ENCODE measurements around the gene VPS25. TPM values are rescaled to one million over a fixed set of nuclear protein-coding genes. Genes with fewer than 3 reads are reported as not detected.
A peak's percentile ranks its signal among the peaks of the same experiment; 100 is the strongest.

Gene VPS25
- total RNA-seq, 1 donor from 2014 or later: 90.1 TPM

- no peak overlapping the region for H3K4me3 ChIP-seq (ENCODE audit: low read depth, low read length)
- TF ChIP-seq, protein P1, sequence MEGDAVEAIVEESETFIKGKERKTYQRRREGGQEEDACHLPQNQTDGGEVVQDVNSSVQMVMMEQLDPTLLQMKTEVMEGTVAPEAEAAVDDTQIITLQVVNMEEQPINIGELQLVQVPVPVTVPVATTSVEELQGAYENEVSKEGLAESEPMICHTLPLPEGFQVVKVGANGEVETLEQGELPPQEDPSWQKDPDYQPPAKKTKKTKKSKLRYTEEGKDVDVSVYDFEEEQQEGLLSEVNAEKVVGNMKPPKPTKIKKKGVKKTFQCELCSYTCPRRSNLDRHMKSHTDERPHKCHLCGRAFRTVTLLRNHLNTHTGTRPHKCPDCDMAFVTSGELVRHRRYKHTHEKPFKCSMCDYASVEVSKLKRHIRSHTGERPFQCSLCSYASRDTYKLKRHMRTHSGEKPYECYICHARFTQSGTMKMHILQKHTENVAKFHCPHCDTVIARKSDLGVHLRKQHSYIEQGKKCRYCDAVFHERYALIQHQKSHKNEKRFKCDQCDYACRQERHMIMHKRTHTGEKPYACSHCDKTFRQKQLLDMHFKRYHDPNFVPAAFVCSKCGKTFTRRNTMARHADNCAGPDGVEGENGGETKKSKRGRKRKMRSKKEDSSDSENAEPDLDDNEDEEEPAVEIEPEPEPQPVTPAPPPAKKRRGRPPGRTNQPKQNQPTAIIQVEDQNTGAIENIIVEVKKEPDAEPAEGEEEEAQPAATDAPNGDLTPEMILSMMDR (conservative IDR thresholded peaks at IDR 0.05; ENCODE audit: low read depth, low read length): peak; percentile 92
- no peak for DNase-seq (ENCODE audit: low read depth)
Observed at GRCh38 chr17:42819939-42820535, 46.8 kb downstream of the VPS25 start.

DNA sequence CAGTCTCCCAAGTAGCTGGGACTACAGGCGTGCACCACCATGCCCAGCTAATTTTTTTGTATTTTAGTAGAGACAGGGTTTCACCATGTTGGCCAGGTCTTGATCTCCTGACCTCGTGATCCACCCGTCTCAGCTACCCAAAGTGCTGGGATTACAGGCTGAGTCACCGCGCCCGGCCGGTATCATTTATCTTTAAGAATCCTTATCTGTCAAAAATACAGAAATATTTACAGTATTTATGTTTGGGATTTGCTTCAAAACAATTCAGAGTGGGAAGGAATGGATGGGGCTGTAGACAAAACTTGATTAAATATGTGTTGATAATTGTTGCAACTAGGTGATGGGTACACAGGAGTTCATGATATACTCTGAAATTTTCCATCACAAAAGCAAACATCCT is 47.9 kb downstream of the VPS25 start:
- TF ChIP-seq, protein P1 (conservative IDR thresholded peaks at IDR 0.05; ENCODE audit: low read depth, low read length): no peak
- no peak for DNase-seq (ENCODE audit: low read depth)
- H3K4me3 ChIP-seq (ENCODE audit: low read depth, low read length): no peak overlapping the region

DNA sequence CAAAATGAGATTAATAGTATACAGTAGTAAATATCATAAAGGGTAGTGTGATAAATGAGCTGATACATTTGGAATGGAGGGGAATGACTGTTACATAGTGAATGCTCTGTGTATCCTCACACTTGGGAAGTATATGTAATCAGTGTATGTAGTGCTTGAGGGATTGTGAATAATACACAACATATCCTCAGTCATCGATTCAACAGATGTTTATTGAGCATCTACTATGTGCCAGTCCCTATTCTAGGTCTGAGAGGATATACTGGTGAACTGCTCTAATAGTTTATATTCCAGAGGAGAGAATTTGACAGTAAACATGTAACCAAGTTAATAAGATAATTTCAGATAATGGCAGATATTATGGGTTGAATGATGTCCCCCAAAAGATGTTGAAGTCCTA is 54.2 kb downstream of the VPS25 start:
- TF ChIP-seq, protein P1 (conservative IDR thresholded peaks at IDR 0.05; ENCODE audit: low read depth, low read length): no peak
- DNase-seq (ENCODE audit: low read depth): no peak
- H3K4me3 ChIP-seq (ENCODE audit: low read depth, low read length): no peak overlapping the region

Other genes starting within 250 kb of the VPS25 start
- 25.2 and 28.8 TPM in 2 replicates for gene NAGLU, start 237.2 kb upstream of the VPS25 start, total RNA-seq
- gene HSD17B1, start 220.5 kb upstream of the VPS25 start, total RNA-seq: 0.75 and 0.94 TPM in 2 replicates
- gene COASY, start 211.3 kb upstream of the VPS25 start, total RNA-seq: 49.4 and 58.2 TPM in 2 replicates
- 15.7 and 47.6 TPM in 2 replicates for gene MLX, start 206.3 kb upstream of the VPS25 start, total RNA-seq
- 23.8 and 25.9 TPM in 2 replicates for gene PSMC3IP, start 195.7 kb upstream of the VPS25 start, total RNA-seq
- gene RETREG3, start 164.1 kb upstream of the VPS25 start, total RNA-seq: 38.0 and 38.2 TPM in 2 replicates
- gene TUBG1, start 163.8 kb upstream of the VPS25 start, total RNA-seq: 96.1 and 142 TPM in 2 replicates
- 8.2 and 14.2 TPM in 2 replicates for gene TUBG2, start 114.2 kb upstream of the VPS25 start, total RNA-seq
- gene PLEKHH3, start 96.5 kb upstream of the VPS25 start, total RNA-seq: 8.5 and 19.1 TPM in 2 replicates
- 3.0 and 6.5 TPM in 2 replicates for gene CCR10, start 91.6 kb upstream of the VPS25 start, total RNA-seq
- gene CNTNAP1, start 90.9 kb upstream of the VPS25 start, total RNA-seq: 4.1 and 11.8 TPM in 2 replicates
- gene EZH1, start 28.4 kb upstream of the VPS25 start, total RNA-seq: 6.9 and 14.4 TPM in 2 replicates
- 1.0 and 4.3 TPM in 2 replicates for gene RAMP2, start 12.2 kb upstream of the VPS25 start, total RNA-seq
- gene WNK4, start 7.2 kb downstream of the VPS25 start, total RNA-seq: 2.3 and 11.3 TPM in 2 replicates
- 85.6 and 95.0 TPM in 2 replicates for gene COA3, start 25.3 kb downstream of the VPS25 start, total RNA-seq
- gene CNTD1, start 25.4 kb downstream of the VPS25 start, total RNA-seq: not detected in 2 replicates
- 52.2 and 68.4 TPM in 2 replicates for gene BECN1, start 50.8 kb downstream of the VPS25 start, total RNA-seq
- 126 and 190 TPM in 2 replicates for gene PSME3, start 59.9 kb downstream of the VPS25 start, total RNA-seq
- 0.22 TPM in 1 of 2 replicates, not detected in the other for gene AOC2, start 71.1 kb downstream of the VPS25 start, total RNA-seq
- gene AOC3, start 77.8 kb downstream of the VPS25 start, total RNA-seq: not detected in 2 replicates
- not detected in 2 replicates for gene G6PC1, start 127.3 kb downstream of the VPS25 start, total RNA-seq
- gene AARSD1, start 191.0 kb downstream of the VPS25 start, total RNA-seq: 23.0 and 39.1 TPM in 2 replicates
- gene PTGES3L, start 206.6 kb downstream of the VPS25 start, total RNA-seq: 1.3 and 2.5 TPM in 2 replicates
- gene RUNDC1, start 207.1 kb downstream of the VPS25 start, total RNA-seq: 8.1 and 14.0 TPM in 2 replicates
- gene RPL27, start 225.0 kb downstream of the VPS25 start, total RNA-seq: 1,399 and 1,932 TPM in 2 replicates
- 17.6 and 21.2 TPM in 2 replicates for gene IFI35, start 233.3 kb downstream of the VPS25 start, total RNA-seq
- 205 and 243 TPM in 2 replicates for gene VAT1, start 248.9 kb downstream of the VPS25 start, total RNA-seq